Heart right ventricle (tissue), 16 donors: Measurements from ENCODE around the gene PSORS1C1. TPM values are rescaled to one million over a fixed set of nuclear protein-coding genes. Genes with fewer than 3 reads are reported as not detected.

ENCODE experiments used
- ATAC-seq, 8 donors: fragments of 200-7000 bp; cut with Tn5 transposase; one replicate each; pipeline ENCODE4 v1.9.1; 2020; ENCODE audit warnings: mild to moderate bottlenecking in 8 of 8, moderate library complexity in 8 of 8, moderate number of reproducible peaks in 1 of 8
- DNase-seq, 2 donors: peaks; one replicate each; pipeline ENCODE4 v3.0.0-alpha.2; 2020
- H3K27ac ChIP-seq, 10 donors: fragments of 200-600 bp; sonication (generic) in 2 of 10; one replicate each; pipeline versions ENCODE4 v1.5.0 to v1.8.0; 2020 to 2022; ENCODE audit warnings: mild to moderate bottlenecking in 3 of 10
- H3K27me3 ChIP-seq, 7 donors: fragments of 200-600 bp; one replicate each; pipeline ENCODE4 v1.8.0; 2021 to 2022; ENCODE audit warnings: mild to moderate bottlenecking in 2 of 7
- H3K36me3 ChIP-seq, 9 donors: fragments of 200-600 bp; sonication (generic) in 1 of 9; one replicate each; pipeline versions ENCODE4 v1.5.0 to v1.8.0; 2020 to 2022; ENCODE audit warnings: mild to moderate bottlenecking in 2 of 9
- H3K4me1 ChIP-seq, 9 donors: fragments of 200-600 bp; sonication (generic) in 1 of 9; one replicate each; pipeline versions ENCODE4 v1.5.0 to v1.8.0; 2020 to 2022; ENCODE audit warnings: mild to moderate bottlenecking in 4 of 9
- H3K4me3 ChIP-seq, 10 donors: fragments of 200-600 bp; sonication (generic) in 2 of 10; one replicate each; pipeline versions ENCODE4 v1.5.0 to v1.8.0; 2020 to 2022; ENCODE audit warnings: mild to moderate bottlenecking in 7 of 10, moderate library complexity in 2 of 10
- H3K9me3 ChIP-seq, 11 donors: fragments of 200-600 bp in 10 of 11; sonication (generic) in 2 of 11; one replicate each; pipeline versions ENCODE4 v1.5.0 to v1.8.0; 2013 to 2022; ENCODE audit warnings: mild to moderate bottlenecking in 2 of 11, control low read depth in 1 of 11, moderate library complexity in 1 of 11
- WGBS, 2 donors: extraction: QIAGEN DNeasy Blood & Tissue Kit; methylation state at CpG; one replicate each; pipeline ENCODE4 v1.1.7; 2013; ENCODE audit warnings: inconsistent platforms in 1 of 2; 5-methylcytosine and 5-hydroxymethylcytosine counted together
- intact Hi-C, 10 donors: fragments of 100-400 bp; cut with DNase I; formaldehyde crosslinking; loops; one replicate each; pipeline versions ENCODE4 v1.11.1 to v1.14.2; 2022
- polyA plus RNA-seq, 2 donors: library from polyadenylated mRNA; stranded (reverse); fragments of 200-250 nt; gene quantifications; one replicate each; pipeline ENCODE4 v1.2.3, GENCODE V29; 2013
- total RNA-seq, 10 donors: library from RNA; stranded (reverse); fragmentation: NEBNext Ultra II Directional in 3 of 10; extraction: Animal tissue kit (Norgen Biotek cat#: 25700) in 3 of 10; gene quantifications; one replicate each; pipeline versions ENCODE4 v1.2.1 to v1.2.4, GENCODE V29; 2021 to 2023
- TF ChIP-seq, protein P1 (sequence below), 9 donors: fragments of 200-600 bp; sonication (generic) in 2 of 9; IDR thresholded peaks; one replicate each; pipeline versions ENCODE4 v1.5.0 to v1.8.0; 2021 to 2022; ENCODE audit warnings: antibody characterized with exemption in 9 of 9, mild to moderate bottlenecking in 5 of 9, moderate library complexity in 1 of 9
- donor health status: Arrhythmogenic right ventricular cardiomyopathy.
- donor health status: ischemic (EF 13 %, LVEDD 7.1; RV severe dilation, severe dysfunction).
- donor health status: healthy with polysubstance abuse.
- donor health status: DM: no; HTN: yes; CAD: no.
- donor health status: DM: no; HTN: no; CAD: no.
- donor health status: ischemic (EF 25% LVEDD 6.9; RV normal size, moderate dysfunction).
- donor health status: ischemic (EF 25% LVEDD 5.7; RV mildly dilated, moderate dysfunction).
- donor health status: healthy.
- donor health status: DM: yes; HTN: yes; CAD: no.
- donor health status: Ischemic cardiomyopathy.
- donor health status: ischemic (EF 35%, LVEDD 5.7; RV mildly dilated, moderate dysfunction).
- donor health status: nonischemic (EF 11% LVEDD 7.7; RV severe dilation, severe dysfunction).
- donor health status: DM: yes; HTN: yes; CAD: no.
- donor health status: PGD.
- donor health status: ischemic (EF 29% LVEDD 5.4; RV normal size, mild dysfunction).
- donor health status: nonischemic (EF 23%, LVEDD 6.1; RV moderate dilation, normal function).

The PSORS1C1 gene
- total and polyA plus RNA-seq, 12 donors, result 0.13 to 6.2 (median 3.0) TPM

- Histone ChIP-seq H3K9me3 (no peaks in the 10 kb centered on the region), H3K4me1 (peaks cover 9 to 32% (median 21%) of the 10 kb centered on the region in 9 donors), H3K4me3 (no peak overlapping the region), H3K27me3 (no peaks in the 10 kb centered on the region), H3K36me3 (peaks cover 0 to 40% (median 5%) of the 10 kb centered on the region in 9 donors), H3K27ac (no peak overlapping the region)
- TF ChIP-seq, protein P1, sequence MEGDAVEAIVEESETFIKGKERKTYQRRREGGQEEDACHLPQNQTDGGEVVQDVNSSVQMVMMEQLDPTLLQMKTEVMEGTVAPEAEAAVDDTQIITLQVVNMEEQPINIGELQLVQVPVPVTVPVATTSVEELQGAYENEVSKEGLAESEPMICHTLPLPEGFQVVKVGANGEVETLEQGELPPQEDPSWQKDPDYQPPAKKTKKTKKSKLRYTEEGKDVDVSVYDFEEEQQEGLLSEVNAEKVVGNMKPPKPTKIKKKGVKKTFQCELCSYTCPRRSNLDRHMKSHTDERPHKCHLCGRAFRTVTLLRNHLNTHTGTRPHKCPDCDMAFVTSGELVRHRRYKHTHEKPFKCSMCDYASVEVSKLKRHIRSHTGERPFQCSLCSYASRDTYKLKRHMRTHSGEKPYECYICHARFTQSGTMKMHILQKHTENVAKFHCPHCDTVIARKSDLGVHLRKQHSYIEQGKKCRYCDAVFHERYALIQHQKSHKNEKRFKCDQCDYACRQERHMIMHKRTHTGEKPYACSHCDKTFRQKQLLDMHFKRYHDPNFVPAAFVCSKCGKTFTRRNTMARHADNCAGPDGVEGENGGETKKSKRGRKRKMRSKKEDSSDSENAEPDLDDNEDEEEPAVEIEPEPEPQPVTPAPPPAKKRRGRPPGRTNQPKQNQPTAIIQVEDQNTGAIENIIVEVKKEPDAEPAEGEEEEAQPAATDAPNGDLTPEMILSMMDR (IDR thresholded peaks at IDR 0.05), result no peak
- DNase-seq (no peak), ATAC-seq (no peak)
- intact Hi-C loops, result loop anchor here in 1 of 10 donors (5.0 kb wide), 1 partner anchor 33 kb away; no protein-coding TSS in a partner anchor
- 91 to 92% methylated on average over 18 of the region's 18 CpGs for WGBS, 2 donors
Measured at GRCh38 chr6:31144296-31144969, 29.8 kb downstream of the PSORS1C1 start.

GRCh38 chr6:31144970-31145340 is 30.4 kb downstream of the PSORS1C1 start:
- WGBS, 2 donors, result 80 to 81% methylated on average over 11 of the region's 11 CpGs
- Histone ChIP-seq H3K4me3 (no peak overlapping the region), H3K4me1 (peaks cover 9 to 28% (median 17%) of the 10 kb centered on the region in 9 donors), H3K9me3 (no peaks in the 10 kb centered on the region), H3K36me3 (peaks cover 0 to 46% (median 5%) of the 10 kb centered on the region in 9 donors), H3K27ac (no peak overlapping the region), H3K27me3 (no peaks in the 10 kb centered on the region)
- intact Hi-C loops, result loop anchor here in 1 of 10 donors (5.0 kb wide), 1 partner anchor 32 kb away; no protein-coding TSS in a partner anchor
- TF ChIP-seq, protein P1 (IDR thresholded peaks at IDR 0.05), result no peak
- ATAC-seq, result no peak
- no peak for DNase-seq

DNA sequence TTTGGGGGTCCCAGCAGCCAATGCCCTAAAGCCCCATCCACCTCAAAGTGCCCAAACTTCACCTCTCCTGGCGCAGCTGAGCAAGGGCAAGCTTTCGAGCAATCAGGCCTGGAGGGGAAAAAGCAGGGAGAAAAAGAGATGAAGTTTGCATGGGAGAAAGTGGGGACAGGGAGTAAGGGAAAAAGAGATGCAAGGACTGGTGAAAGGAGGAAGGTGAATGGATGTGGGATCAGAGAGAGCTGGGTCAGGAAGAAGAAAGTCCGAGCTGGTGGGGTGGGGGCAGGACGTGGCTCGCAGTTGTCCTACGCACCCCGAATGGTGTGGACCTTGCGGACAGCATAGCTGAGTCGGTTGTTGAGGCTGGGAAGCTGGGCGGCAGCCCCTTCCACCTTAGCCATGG is 30.8 kb downstream of the PSORS1C1 start:
- Histone ChIP-seq H3K4me3 (no peak overlapping the region), H3K27ac (no peak overlapping the region), H3K36me3 (peaks cover 0 to 50% (median 5%) of the 10 kb centered on the region in 9 donors), H3K9me3 (no peaks in the 10 kb centered on the region), H3K4me1 (peaks cover 9 to 28% (median 17%) of the 10 kb centered on the region in 9 donors), H3K27me3 (no peaks in the 10 kb centered on the region)
- TF ChIP-seq, protein P1 (IDR thresholded peaks at IDR 0.05), result no peak
- 96 to 97% methylated on average over 10 of the region's 10 CpGs for WGBS, 2 donors
- DNase-seq, result no peak
- intact Hi-C loops, result no loop called here
- ATAC-seq, result no peak

DNA sequence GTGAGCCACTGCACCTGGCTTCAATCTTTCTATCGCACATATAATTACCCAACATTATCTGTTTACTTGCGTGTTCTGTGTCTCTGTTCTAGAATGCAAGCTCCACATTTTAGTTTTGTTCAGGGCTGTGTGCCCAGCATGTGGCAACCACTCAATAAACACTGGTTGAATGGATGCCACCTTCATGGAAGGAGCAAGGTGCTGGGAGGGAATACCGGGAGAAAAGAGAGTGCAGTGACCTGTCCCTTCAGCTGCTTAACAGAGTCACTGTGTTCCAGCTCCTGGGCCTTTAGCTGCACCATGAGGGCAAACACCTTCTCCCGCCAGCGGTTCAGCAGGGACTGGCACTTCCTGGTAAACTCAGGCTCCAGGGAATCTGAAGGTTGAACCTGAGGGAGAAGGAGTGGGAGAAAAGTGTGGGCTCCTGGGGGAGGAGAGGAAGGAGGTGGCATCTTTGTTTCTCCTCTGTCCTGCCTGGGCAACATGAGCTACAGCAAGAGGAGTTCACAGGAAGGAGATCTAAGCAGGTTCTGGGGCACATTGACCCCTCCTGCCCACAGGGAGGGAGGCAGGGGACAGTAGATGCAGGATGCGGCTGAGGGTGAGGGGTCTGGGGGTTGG is 35.3 kb downstream of the PSORS1C1 start:
- WGBS, 2 donors, result 95% methylated on average over 6 of the region's 6 CpGs
- Histone ChIP-seq H3K27ac (no peak overlapping the region), H3K36me3 (peaks cover 0 to 70% (median under 1%) of the 10 kb centered on the region in 9 donors), H3K4me3 (no peak overlapping the region), H3K9me3 (no peaks in the 10 kb centered on the region), H3K27me3 (no peaks in the 10 kb centered on the region), H3K4me1 (no peaks in the 10 kb centered on the region)
- TF ChIP-seq, protein P1 (IDR thresholded peaks at IDR 0.05), result no peak
- intact Hi-C loops, result no loop called here
- ATAC-seq (no peak), DNase-seq (no peak)
